HepG2 (cell line): ENCODE measurements around the gene VCAN. TPM values are rescaled to one million over a fixed set of nuclear protein-coding genes. Genes with fewer than 3 reads are reported as not detected.

Source experiments
- ATAC-seq: fragments of 200-7000 bp; cut with Tn5 transposase; 3 replicates; pipeline ENCODE4 v1.9.1; 2020; ENCODE audit warnings: mild to moderate bottlenecking, moderate library complexity
- BruUV-seq: library from RNA; stranded (reverse); fragments of 400-500 nt; replicated peaks from 2 replicates; lab custom pipeline; 2021; lab: Mats Ljungman, UMichigan
- CTCF ChIA-PET: fragments of 300-600 bp; formaldehyde crosslinking; extraction: SDS; loops from one replicate; lab custom pipeline; 2021; ENCODE audit warnings: low total read pairs, inconsistent platforms, low intra/inter-chr PET ratio; lab: Yijun Ruan, JAX
- POLR2A ChIA-PET: fragments of 350-600 bp; sonication (Branson Sonifier 250); formaldehyde crosslinking; loops from one replicate; lab custom pipeline; 2020; ENCODE audit warnings: antibody characterized with exemption, inconsistent platforms; lab: Yijun Ruan, JAX
- DNase-seq: peaks from one replicate; pipeline ENCODE4 v3.0.0-alpha.2; 2015; ENCODE audit warnings: low spot score
- FAIRE-seq: peaks from 3 replicates; lab custom pipeline; 2011; peaks lifted over from hg19 to GRCh38; lab: Jason Lieb, UNC
- H2AFZ ChIP-seq: one replicate; pipeline ENCODE4 v1.6.1; 2011; ENCODE audit warnings: low read length, inconsistent platforms
- H3K27ac ChIP-seq: fragments of 300-600 bp; 3 replicates; pipeline ENCODE4 v1.8.0; 2011; ENCODE audit warnings: mixed run types, mild to moderate bottlenecking, mixed read lengths, low read length, inconsistent platforms; ENCODE audit not compliant: insufficient read depth; ENCODE audit errors: extremely low read length
- H3K27me3 ChIP-seq, 2 experiments: fragments of 200-600 bp in 1 of 2; 2 replicates in 1 of 2; 3 replicates in 1 of 2; pipeline versions ENCODE4 v1.6.0 to v1.8.0; 2011; ENCODE audit warnings: low read length in 2 of 2, mild to moderate bottlenecking in 2 of 2, moderate library complexity in 2 of 2, inconsistent platforms in 1 of 2; ENCODE audit not compliant: insufficient read depth in 2 of 2, control insufficient read depth in 1 of 2
- H3K36me3 ChIP-seq, 2 experiments: fragments of 200-600 bp in 1 of 2; replicated peaks in 1 of 2; 2 replicates in 1 of 2; 3 replicates in 1 of 2; pipeline versions ENCODE4 v1.5.1 to v1.8.0; 2011; ENCODE audit warnings: low read length in 2 of 2, inconsistent platforms in 1 of 2; ENCODE audit not compliant: insufficient read depth in 2 of 2, control insufficient read depth in 1 of 2
- H3K4me1 ChIP-seq: 2 replicates; pipeline ENCODE4 v1.5.1; 2012; ENCODE audit warnings: low read length, inconsistent platforms; ENCODE audit not compliant: insufficient read depth
- H3K4me2 ChIP-seq: 2 replicates; pipeline ENCODE4 v1.6.0; 2011; ENCODE audit warnings: low read depth, low read length, inconsistent platforms
- H3K4me3 ChIP-seq, 3 experiments: fragments of 200-600 bp in 1 of 3; sonication (generic), shearing (Covaris generic) in 1 of 3; replicated peaks in 1 of 3; 2 replicates each; pipeline ENCODE4 v1.5.1; 2011 to 2016; ENCODE audit warnings: low read length in 3 of 3, inconsistent platforms in 2 of 3, low read depth in 2 of 3, mild to moderate bottlenecking in 2 of 3, control low read depth in 1 of 3, mixed read lengths in 1 of 3; ENCODE audit not compliant: insufficient read depth in 1 of 3
- H3K79me2 ChIP-seq: one replicate; pipeline ENCODE4 v1.6.1; 2011; ENCODE audit warnings: low read length, inconsistent platforms; ENCODE audit not compliant: insufficient read depth
- H3K9ac ChIP-seq: 2 replicates; pipeline ENCODE4 v1.6.0; 2011; ENCODE audit warnings: mild to moderate bottlenecking, low read depth, low read length, inconsistent platforms; ENCODE audit not compliant: insufficient read depth
- H3K9me3 ChIP-seq: 2 replicates; pipeline ENCODE4 v1.5.1; 2012; ENCODE audit warnings: mild to moderate bottlenecking, low read length
- H4K20me1 ChIP-seq: 2 replicates; pipeline ENCODE4 v1.6.0; 2011; ENCODE audit warnings: inconsistent platforms, mild to moderate bottlenecking, low read length, moderate library complexity; ENCODE audit not compliant: insufficient read depth
- CHD4 ChIP-seq: fragments of 200-600 bp; sonication (generic); IDR thresholded peaks from 2 replicates; pipeline ENCODE4 v1.7.0; 2017; ENCODE audit warnings: mild to moderate bottlenecking, low read length, borderline replicate concordance
- HCFC1 ChIP-seq: fragments of 150-350 bp; IDR thresholded peaks from 2 replicates; pipeline ENCODE4 v1.6.1; 2014; ENCODE audit warnings: low read depth, low read length
- HMGXB4 ChIP-seq, 2 experiments: sonication (generic) in 1 of 2; formaldehyde crosslinking in 1 of 2; IDR thresholded peaks; 2 replicates each; pipeline versions ENCODE4 v1.4.0 to v1.6.1; 2018 to 2020; ENCODE audit warnings: missing genetic modification reagents in 2 of 2, borderline replicate concordance in 1 of 2, low read depth in 1 of 2, mild to moderate bottlenecking in 1 of 2, missing biosample characterization in 1 of 2
- NBN ChIP-seq: fragments of 450-650 bp; conservative IDR thresholded peaks from 2 replicates; pipeline ENCODE4 v1.6.1; 2017
- NFYB ChIP-seq: sonication (generic); formaldehyde crosslinking; IDR thresholded peaks from 2 replicates; pipeline ENCODE4 v1.4.0; 2020; ENCODE audit warnings: missing genetic modification reagents
- PRDM4 ChIP-seq: sonication (generic); formaldehyde crosslinking; IDR thresholded peaks from 2 replicates; pipeline ENCODE4 v1.9.0; 2021; ENCODE audit warnings: missing genetic modification reagents, borderline replicate concordance
- RCOR2 ChIP-seq: IDR thresholded peaks from 2 replicates; pipeline ENCODE4 v1.6.1; 2016; ENCODE audit warnings: missing biosample characterization, missing genetic modification reagents
- TFAP4 ChIP-seq: sonication (generic); IDR thresholded peaks from 2 replicates; pipeline ENCODE4 v1.6.1; 2016; ENCODE audit warnings: low read depth, borderline replicate concordance
- ZNF496 ChIP-seq: sonication (generic); formaldehyde crosslinking; IDR thresholded peaks from 2 replicates; pipeline ENCODE4 v1.8.1; 2023; ENCODE audit warnings: mild to moderate bottlenecking, moderate library complexity, missing genetic modification reagents; ENCODE audit not compliant: insufficient replicate concordance
- WGBS: methylation state at CpG from one replicate; pipeline ENCODE4 v1.1.6; 2017; ENCODE audit warnings: low lambda C conversion rate; 5-methylcytosine and 5-hydroxymethylcytosine counted together
- in situ Hi-C: cut with HindIII; loops from 2 replicates; pipeline ENCODE4 v1.10.0; 2017; ENCODE audit warnings: low pct_unique_long_range_greater_than_20kb; ENCODE audit not compliant: extremely low pct_ligation_motif_present
- intact Hi-C: fragments of 100-400 bp; cut with micrococcal nuclease; formaldehyde crosslinking; loops from one replicate; pipeline ENCODE4 v1.10.0; 2022; ENCODE audit not compliant: unreplicated experiment
- polyA plus RNA-seq, 8 experiments: library from polyadenylated mRNA; depleted of rRNA in 3 of 8; stranded (reverse) in 7 of 8; unstranded in 1 of 8; fragments of >200 nt; fragmentation: Illumina TruSeq in 4 of 8; extraction: Trizol in 4 of 8; gene quantifications; 2 replicates each; pipeline versions ENCODE4 v1.2.1 to v1.2.3, GENCODE V29; 2011 to 2016; ENCODE audit warnings: low read depth in 4 of 8, missing spikeins in 1 of 8, mixed read lengths in 1 of 8; ENCODE audit not compliant: insufficient read depth in 1 of 8
- total RNA-seq, 5 experiments: library from RNA; depleted of rRNA; stranded (reverse); fragments of >200 nt; fragmentation: Illumina TruSeq; extraction: Trizol; gene quantifications; 2 replicates each; pipeline ENCODE4 v1.2.3, GENCODE V29; 2016; ENCODE audit warnings: low read depth in 1 of 5
- TF ChIP-seq, protein P1 (sequence below): sonication (generic); formaldehyde crosslinking; IDR thresholded peaks from 2 replicates; pipeline ENCODE4 v1.9.0; 2021; ENCODE audit warnings: missing genetic modification reagents, borderline replicate concordance
- TF ChIP-seq, protein P2 (sequence below): sonication (generic); formaldehyde crosslinking; IDR thresholded peaks from 2 replicates; pipeline ENCODE4 v1.9.0; 2022; ENCODE audit warnings: low read depth, missing genetic modification reagents

VCAN gene
- total and polyA plus RNA-seq, 2 of the 13 experiments (the other 11 are each of a cell fraction or from before 2014, with no cell fraction given): 1.2 to 3.5 TPM

- peak; percentile 85 for DNase-seq
- 7% methylated on average over 5 of the region's 5 CpGs for WGBS
- H3K9ac ChIP-seq: no peak overlapping the region
- in situ Hi-C loops: loop anchor here (10.0 kb wide), 1 partner anchor 1131 kb away; no protein-coding TSS in a partner anchor
- peak overlapping the region; percentile 14 for H3K27ac ChIP-seq
- ChIA-PET POLR2A (interaction anchor here (0.6 to 2.5 kb wide), 2 partner anchors 86 to 1197 kb away, joined by 3 to 13 read pairs; no protein-coding TSS in a partner anchor), CTCF (interaction anchor here (1.1 kb wide), 1 partner anchor 88 kb away, joined by 3 read pairs; no protein-coding TSS in a partner anchor)
- H3K4me1 ChIP-seq: peaks cover 55% of the 10 kb centered on the region
- peak overlapping the region in 1 of 3 experiments; percentile 7; a peak in 1 of 6 replicates for H3K4me3 ChIP-seq
- no peaks in the 10 kb centered on the region for H4K20me1 ChIP-seq
- H3K4me2 ChIP-seq: peak overlapping the region; percentile 74
- peak; percentile 71 for FAIRE-seq
- H3K9me3 ChIP-seq: no peaks in the 10 kb centered on the region
- no peaks in the 10 kb centered on the region for H3K79me2 ChIP-seq
- no peaks in the 10 kb centered on the region for H3K36me3 ChIP-seq
- peaks cover 3 to 30% of the 10 kb centered on the region in 2 experiments; a peak in 4 of 5 replicates for H3K27me3 ChIP-seq
- intact Hi-C loops: loop anchor here (2.0 to 10.0 kb wide), 2 partner anchors 87 to 411 kb away; no protein-coding TSS in a partner anchor
- H2AFZ ChIP-seq: no peak overlapping the region
- ATAC-seq: peak; percentile 52
- BruUV-seq: no TSS peak
- TF ChIP-seq, protein P1, sequence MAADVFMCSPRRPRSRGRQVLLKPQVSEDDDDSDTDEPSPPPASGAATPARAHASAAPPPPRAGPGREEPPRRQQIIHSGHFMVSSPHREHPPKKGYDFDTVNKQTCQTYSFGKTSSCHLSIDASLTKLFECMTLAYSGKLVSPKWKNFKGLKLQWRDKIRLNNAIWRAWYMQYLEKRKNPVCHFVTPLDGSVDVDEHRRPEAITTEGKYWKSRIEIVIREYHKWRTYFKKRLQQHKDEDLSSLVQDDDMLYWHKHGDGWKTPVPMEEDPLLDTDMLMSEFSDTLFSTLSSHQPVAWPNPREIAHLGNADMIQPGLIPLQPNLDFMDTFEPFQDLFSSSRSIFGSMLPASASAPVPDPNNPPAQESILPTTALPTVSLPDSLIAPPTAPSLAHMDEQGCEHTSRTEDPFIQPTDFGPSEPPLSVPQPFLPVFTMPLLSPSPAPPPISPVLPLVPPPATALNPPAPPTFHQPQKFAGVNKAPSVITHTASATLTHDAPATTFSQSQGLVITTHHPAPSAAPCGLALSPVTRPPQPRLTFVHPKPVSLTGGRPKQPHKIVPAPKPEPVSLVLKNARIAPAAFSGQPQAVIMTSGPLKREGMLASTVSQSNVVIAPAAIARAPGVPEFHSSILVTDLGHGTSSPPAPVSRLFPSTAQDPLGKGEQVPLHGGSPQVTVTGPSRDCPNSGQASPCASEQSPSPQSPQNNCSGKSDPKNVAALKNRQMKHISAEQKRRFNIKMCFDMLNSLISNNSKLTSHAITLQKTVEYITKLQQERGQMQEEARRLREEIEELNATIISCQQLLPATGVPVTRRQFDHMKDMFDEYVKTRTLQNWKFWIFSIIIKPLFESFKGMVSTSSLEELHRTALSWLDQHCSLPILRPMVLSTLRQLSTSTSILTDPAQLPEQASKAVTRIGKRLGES (CRISPR knock-in tag): no peak
- TF ChIP-seq TFAP4: no peak
- no peak for TF ChIP-seq PRDM4 (CRISPR knock-in tag)
- TF ChIP-seq NFYB (CRISPR knock-in tag): no peak
- TF ChIP-seq NBN: no peak
- TF ChIP-seq, protein P2, sequence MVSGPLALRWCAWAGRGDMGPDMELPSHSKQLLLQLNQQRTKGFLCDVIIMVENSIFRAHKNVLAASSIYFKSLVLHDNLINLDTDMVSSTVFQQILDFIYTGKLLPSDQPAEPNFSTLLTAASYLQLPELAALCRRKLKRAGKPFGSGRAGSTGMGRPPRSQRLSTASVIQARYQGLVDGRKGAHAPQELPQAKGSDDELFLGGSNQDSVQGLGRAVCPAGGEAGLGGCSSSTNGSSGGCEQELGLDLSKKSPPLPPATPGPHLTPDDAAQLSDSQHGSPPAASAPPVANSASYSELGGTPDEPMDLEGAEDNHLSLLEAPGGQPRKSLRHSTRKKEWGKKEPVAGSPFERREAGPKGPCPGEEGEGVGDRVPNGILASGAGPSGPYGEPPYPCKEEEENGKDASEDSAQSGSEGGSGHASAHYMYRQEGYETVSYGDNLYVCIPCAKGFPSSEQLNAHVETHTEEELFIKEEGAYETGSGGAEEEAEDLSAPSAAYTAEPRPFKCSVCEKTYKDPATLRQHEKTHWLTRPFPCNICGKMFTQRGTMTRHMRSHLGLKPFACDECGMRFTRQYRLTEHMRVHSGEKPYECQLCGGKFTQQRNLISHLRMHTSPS (CRISPR knock-in tag): no peak
- no peak for TF ChIP-seq ZNF496 (CRISPR knock-in tag)
- peak; percentile 84; the same call in 1 of the 2 replicates for TF ChIP-seq CHD4
- TF ChIP-seq HMGXB4 (CRISPR knock-in tag; IDR thresholded peaks at IDR 0.05; ENCODE audit: borderline replicate concordance in 1 of 2, low read depth in 1 of 2): no peak; a peak in 1 of 4 replicates
- no peak for TF ChIP-seq RCOR2 (CRISPR knock-in tag)
- no peak for TF ChIP-seq HCFC1
Measured at GRCh38 chr5:83475935-83476814, 4.6 kb downstream of the VCAN start.
